ENCODE measurements around the gene USP5.

USP5 gene

DNA sequence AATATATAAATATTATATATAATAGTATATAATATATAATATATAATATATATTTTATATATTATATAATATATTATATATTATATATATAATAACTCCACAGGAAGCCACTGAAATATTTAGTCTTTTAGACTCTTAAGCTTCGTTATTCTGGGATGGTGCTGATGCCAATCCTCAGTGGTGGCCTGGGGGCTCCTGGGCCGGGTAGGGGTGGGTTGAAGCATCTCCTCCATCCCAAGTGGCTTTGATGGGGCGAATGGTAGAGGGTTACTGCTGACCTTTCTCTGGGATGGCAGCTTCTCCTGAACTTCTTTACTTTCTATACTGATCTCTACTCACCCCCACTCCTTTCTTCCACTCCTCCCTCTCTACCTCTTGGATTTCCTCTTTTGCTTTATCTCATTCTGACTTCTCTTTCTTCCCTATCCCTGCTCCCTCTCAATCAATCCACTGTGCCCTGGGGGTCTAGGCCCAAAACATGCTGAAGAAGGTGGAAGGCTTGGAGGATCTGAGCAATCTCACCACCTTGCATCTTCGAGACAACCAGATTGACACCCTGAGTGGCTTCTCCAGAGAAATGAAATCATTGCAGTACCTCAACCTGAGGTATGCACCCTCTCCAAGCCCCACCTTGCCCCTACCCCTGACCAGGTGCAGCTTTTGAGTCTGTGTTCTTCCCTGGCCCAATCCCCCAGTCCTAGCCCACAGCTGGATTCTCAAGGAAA, 57.6 kb downstream of the USP5 start:
- in situ Hi-C loops (cut with HindIII; ENCODE audit: low sequenced_read_pairs) = no loop called here

DNA sequence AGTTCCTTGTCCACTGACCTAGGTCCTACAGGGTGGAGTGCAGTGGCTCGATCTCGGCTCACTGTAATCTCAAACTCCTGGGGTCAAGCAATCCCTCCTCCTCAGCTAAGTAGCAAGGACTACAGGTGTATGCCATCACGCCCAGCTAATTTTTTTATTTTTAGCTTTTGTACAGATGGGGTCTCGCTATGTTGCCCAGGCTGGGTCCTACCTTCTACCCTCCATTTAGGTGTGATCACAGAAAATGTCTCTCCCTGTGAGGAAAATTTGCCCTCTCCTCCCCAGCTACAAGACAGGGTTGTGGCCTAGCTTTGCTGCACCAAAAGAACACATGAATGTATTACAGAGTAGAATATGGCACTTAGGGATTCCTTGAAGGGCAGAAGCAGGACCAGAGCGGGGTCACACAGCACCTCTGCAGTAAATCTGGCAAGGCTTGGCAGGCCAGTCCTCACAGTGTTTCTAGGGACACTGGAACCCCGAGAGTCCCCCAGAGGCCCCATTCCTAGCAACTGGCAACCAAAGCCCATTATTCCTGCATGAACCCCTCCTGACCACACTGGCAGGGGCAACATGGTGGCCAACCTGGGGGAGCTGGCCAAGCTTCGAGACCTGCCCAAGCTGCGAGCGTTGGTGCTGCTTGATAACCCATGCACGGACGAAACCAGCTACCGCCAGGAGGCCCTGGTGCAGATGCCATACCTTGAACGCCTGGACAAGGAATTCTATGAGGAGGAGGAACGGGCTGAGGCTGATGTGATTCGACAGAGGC, 60.4 kb downstream of the USP5 start:
- in situ Hi-C loops (cut with HindIII; ENCODE audit: low sequenced_read_pairs) = no loop called here

- in situ Hi-C loops (cut with HindIII; ENCODE audit: low sequenced_read_pairs) = no loop called here
Measured at GRCh38 chr12:6914246-6914946, 62.4 kb downstream of the USP5 start, which contains the start of gene ENO2. Gene ENO2 (plus strand): TSS chr12:6914580. CDS start chr12:6915833, 1,253 bp downstream.

DNA sequence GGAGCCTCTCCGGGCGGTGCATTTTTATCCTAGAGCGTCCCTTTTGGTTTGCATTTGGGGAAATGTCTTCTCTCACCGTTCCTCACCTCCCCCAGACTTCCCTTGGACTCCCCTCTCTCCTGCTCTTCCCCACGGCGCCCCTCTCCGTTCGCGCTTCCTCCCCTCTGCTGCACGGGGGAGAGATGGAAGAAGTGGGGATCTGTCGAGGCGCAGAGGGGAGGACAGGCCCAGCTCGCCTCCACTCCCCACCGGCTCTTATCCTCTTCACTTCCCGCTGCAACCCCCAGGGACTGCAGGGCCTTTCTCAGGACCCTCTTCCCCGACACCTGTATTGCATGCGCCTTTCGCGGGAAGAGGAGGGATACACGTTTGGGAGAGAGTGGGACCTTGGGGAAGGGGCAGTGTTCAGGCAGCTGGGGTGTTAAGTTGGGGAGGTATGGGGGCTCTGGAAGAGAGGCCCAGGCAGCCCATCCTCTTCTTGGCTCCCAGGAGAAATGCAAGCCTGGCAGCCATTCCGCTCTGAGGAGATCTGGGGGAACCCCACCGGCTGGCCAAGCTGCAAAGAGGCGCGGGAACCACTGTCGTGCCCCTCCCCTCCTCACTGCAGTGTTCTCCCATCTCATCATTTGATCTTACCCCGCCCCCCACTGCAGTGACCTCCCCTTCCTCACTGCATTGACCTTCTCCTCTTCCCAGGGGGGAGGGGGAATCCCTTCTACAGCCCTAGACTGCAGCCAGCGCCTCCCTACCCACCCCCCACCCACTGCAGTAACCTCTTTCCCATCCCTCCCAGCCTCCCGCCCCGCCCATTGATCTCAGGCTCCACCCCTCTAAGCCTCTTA, 63.2 kb downstream of the USP5 start:
- in situ Hi-C loops (cut with HindIII; ENCODE audit: low sequenced_read_pairs) = no loop called here

- in situ Hi-C loops (cut with HindIII; ENCODE audit: low sequenced_read_pairs) = no loop called here
Measured at GRCh38 chr12:6915789-6916285, 63.9 kb downstream of the USP5 start.

Data from endothelial cell of hepatic sinusoid (primary cell).